Measurements from ENCODE around the gene SALL1. TPM values are rescaled to one million over a fixed set of nuclear protein-coding genes. Genes with fewer than 3 reads are reported as not detected.

The SALL1 gene
- total and polyA plus RNA-seq, 9 of the 15 experiments (the other 6 are each of a cell fraction or from before 2014, with no cell fraction given): not detected

DNA sequence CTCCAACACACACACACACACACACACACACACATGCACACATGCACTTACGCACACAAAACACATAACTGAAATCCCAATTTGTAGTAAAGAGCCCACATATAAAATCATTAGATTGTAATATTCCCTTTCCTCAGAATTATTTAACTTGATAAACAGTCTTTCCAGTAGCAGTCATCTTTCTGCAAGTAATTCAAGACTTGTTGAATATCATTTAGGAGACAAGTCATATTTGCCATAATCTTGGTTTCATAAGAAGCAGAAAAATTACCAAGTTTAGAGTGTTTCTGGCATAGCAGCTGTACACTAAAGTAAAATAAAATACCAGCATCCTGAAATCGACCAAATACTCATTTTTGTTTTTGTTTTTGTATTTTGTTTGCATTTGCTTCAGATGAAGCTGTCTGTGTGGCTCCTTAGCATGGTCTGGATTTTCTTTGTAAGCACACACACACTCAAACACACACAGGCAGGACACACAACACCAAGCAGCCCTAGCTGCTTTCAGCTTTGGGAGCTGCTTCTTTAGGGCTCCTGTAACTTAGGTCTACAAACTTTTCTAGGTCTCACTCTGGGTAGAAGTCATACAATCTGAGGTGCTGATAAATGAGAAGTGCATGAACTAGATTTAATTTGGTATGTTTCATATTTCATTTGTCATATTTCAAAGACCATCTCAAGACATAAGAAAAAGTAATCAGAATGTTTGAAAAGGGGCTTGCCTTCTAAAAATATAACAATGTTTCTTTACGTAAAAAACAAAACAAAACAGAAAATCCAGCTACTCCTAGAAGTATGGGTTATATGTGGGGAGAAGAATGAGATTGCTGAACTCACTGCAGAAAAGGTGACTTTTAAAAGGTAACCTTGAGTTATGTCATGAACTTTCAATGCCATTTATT lies 3.0 kb downstream of the SALL1 start (continued):
- TF ChIP-seq TSC22D4 (tag; IDR thresholded peaks at IDR 0.05) (no peak), BRD4 (IDR thresholded peaks at IDR 0.05) (no peak)

- no peaks in the 10 kb centered on the region; a peak in 1 of 5 replicates for H3K4me1 ChIP-seq (replicated peaks in 1 of 2; ENCODE audit: control insufficient read depth in 2 of 2, insufficient read depth in 2 of 2, low read length in 2 of 2)
- FAIRE-seq: no peak
- no peaks in the 10 kb centered on the region for H3K9me1 ChIP-seq (ENCODE audit: control insufficient read depth, insufficient read depth, low read length)
- no peak overlapping the region for H3K27ac ChIP-seq (ENCODE audit: extremely low read depth, low read depth, low read length)
- no peak overlapping the region for H3K4me3 ChIP-seq
- H3K9ac ChIP-seq (ENCODE audit: insufficient read depth in 1 of 2, low read depth in 2 of 2, low read length in 2 of 2): no peak overlapping the region
- WGBS (ENCODE audit: insufficient coverage, low coverage, missing lambda C conversion rate): 0% methylated on average over 6 of the region's 6 CpGs
- no peak overlapping the region for H3K4me2 ChIP-seq (ENCODE audit: insufficient read depth, low read length)
- ChIA-PET CTCF (ENCODE audit: low intra/inter-chr PET ratio) (no interaction called here), POLR2A (no interaction called here)
- in situ Hi-C loops (cut with MboI): no loop called here
- intact Hi-C loops (cut with micrococcal nuclease): no loop called here
- no peak for ATAC-seq
- H4K20me1 ChIP-seq (replicated peaks; ENCODE audit: control insufficient read depth, insufficient read depth, low read length): no peaks in the 10 kb centered on the region
- no TSS peak for BruUV-seq (replicated peaks)
- DNase-seq (ENCODE audit: extremely low read depth in 1 of 4, low spot score in 3 of 4): no peak
- H3K9me3 ChIP-seq (replicated peaks; ENCODE audit: control insufficient read depth, insufficient read depth, low read depth, low read length): no peaks in the 10 kb centered on the region
- no peak overlapping the region for H2AFZ ChIP-seq (ENCODE audit: low read depth, low read length)
- TF ChIP-seq, protein P1, sequence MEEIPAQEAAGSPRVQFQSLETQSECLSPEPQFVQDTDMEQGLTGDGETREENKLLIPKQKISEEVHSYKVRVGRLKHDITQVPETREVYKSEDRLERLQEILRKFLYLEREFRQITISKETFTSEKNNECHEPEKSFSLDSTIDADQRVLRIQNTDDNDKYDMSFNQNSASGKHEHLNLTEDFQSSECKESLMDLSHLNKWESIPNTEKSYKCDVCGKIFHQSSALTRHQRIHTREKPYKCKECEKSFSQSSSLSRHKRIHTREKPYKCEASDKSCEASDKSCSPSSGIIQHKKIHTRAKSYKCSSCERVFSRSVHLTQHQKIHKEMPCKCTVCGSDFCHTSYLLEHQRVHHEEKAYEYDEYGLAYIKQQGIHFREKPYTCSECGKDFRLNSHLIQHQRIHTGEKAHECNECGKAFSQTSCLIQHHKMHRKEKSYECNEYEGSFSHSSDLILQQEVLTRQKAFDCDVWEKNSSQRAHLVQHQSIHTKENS (CRISPR knock-in tag; IDR thresholded peaks at IDR 0.05): no peak
- TF ChIP-seq CAMTA2 (CRISPR knock-in tag; conservative IDR thresholded peaks at IDR 0.05) (no peak), CTBP1 (IDR thresholded peaks at IDR 0.05; ENCODE audit: borderline replicate concordance) (no peak), ESRRB (CRISPR knock-in tag; IDR thresholded peaks at IDR 0.05; ENCODE audit: borderline replicate concordance) (no peak), ZNF445 (CRISPR knock-in tag; IDR thresholded peaks at IDR 0.05; ENCODE audit: low read depth) (no peak), CBFA2T3 (IDR thresholded peaks at IDR 0.05) (no peak), NONO (IDR thresholded peaks at IDR 0.05; ENCODE audit: low read depth in 2 of 2, low read length in 1 of 2) (no peak), CREB3L1 (IDR thresholded peaks at IDR 0.05; ENCODE audit: borderline replicate concordance, low read depth) (no peak), TSC22D4 (tag; IDR thresholded peaks at IDR 0.05) (no peak), MCM7 (IDR thresholded peaks at IDR 0.05) (no peak), E2F1 (CRISPR knock-in tag; IDR thresholded peaks at IDR 0.05) (no peak), MTF1 (CRISPR knock-in tag; IDR thresholded peaks at IDR 0.05; ENCODE audit: borderline replicate concordance) (no peak), DNMT1 (IDR thresholded peaks at IDR 0.05) (no peak), POLR2AphosphoS5 (IDR thresholded peaks at IDR 0.05; ENCODE audit: control insufficient read depth, insufficient read depth, low read depth, low read length) (no peak)
- peaks cover 0 to 16% of the 10 kb centered on the region in 2 experiments; a peak in 3 of 5 replicates for H3K27me3 ChIP-seq (ENCODE audit: control insufficient read depth in 2 of 2, insufficient read depth in 2 of 2, low read length in 2 of 2)
- H3K79me2 ChIP-seq (ENCODE audit: control insufficient read depth, insufficient read depth, low read length): no peaks in the 10 kb centered on the region
- H3K36me3 ChIP-seq (ENCODE audit: control insufficient read depth, insufficient read depth, low read length): no peaks in the 10 kb centered on the region
These were observed 4.7 kb downstream of the SALL1 start for GRCh38 chr16:51146256-51146924.

Measured in K562 (cell line).